Umbilical cord (tissue), 2 donors: ENCODE data around the gene CWC27. TPM values are rescaled to one million over a fixed set of nuclear protein-coding genes. Genes with fewer than 3 reads are reported as not detected.

Source experiments
- DNase-seq: peaks from one replicate; pipeline ENCODE4 v3.0.0-alpha.2; 2015; ENCODE audit warnings: low spot score
- total RNA-seq: library from RNA; depleted of rRNA; stranded (reverse); fragments of >200 nt; gene quantifications from one replicate; pipeline ENCODE4 v1.2.3, GENCODE V29; 2014; ENCODE audit warnings: low replicate concordance; ENCODE audit not compliant: insufficient read depth

Gene CWC27
- total RNA-seq = 15.2 TPM

GRCh38 chr5:64768358-64769312, at the start of gene CWC27, which contains the start of gene SREK1IP1:
Gene CWC27, plus strand, starts transcription at chr5:64768930. Its CDS starts 217 bp downstream, at chr5:64769147.
Gene SREK1IP1, minus strand, starts transcription at chr5:64768691. Its CDS starts 174 bp downstream, at chr5:64768517.
- DNase-seq = peak; percentile 95

- no peak for DNase-seq
Measured at GRCh38 chr5:64722588-64722987, 46.1 kb upstream of the CWC27 start.

- DNase-seq = no peak
Measured at GRCh38 chr5:64727150-64727549, 41.6 kb upstream of the CWC27 start.

- no peak for DNase-seq
Measured at GRCh38 chr5:64742411-64742810, 26.3 kb upstream of the CWC27 start.

- no peak for DNase-seq
Measured at GRCh38 chr5:64742821-64743220, 25.9 kb upstream of the CWC27 start.

- no peak for DNase-seq
Measured at GRCh38 chr5:64744914-64745313, 23.8 kb upstream of the CWC27 start.

- no peak for DNase-seq
Measured at GRCh38 chr5:64746446-64746845, 22.3 kb upstream of the CWC27 start.

- DNase-seq = no peak
Measured at GRCh38 chr5:64749385-64749784, 19.3 kb upstream of the CWC27 start.

- no peak for DNase-seq
Measured at GRCh38 chr5:64754066-64754465, 14.7 kb upstream of the CWC27 start.

GRCh38 chr5:64758901-64759300, 9.8 kb upstream of the CWC27 start:
- no peak for DNase-seq

GRCh38 chr5:64759960-64760660, 8.6 kb upstream of the CWC27 start:
- DNase-seq = no peak

GRCh38 chr5:64763948-64764503, 4.7 kb upstream of the CWC27 start:
- no peak for DNase-seq

- DNase-seq = no peak
Measured at GRCh38 chr5:64765804-64766504, 2.8 kb upstream of the CWC27 start.

- DNase-seq = no peak
Measured at GRCh38 chr5:64766941-64767340, 1.8 kb upstream of the CWC27 start.

GRCh38 chr5:64767959-64768357, 772 bp upstream of the CWC27 start:
- DNase-seq = no peak

- DNase-seq = no peak
Measured at GRCh38 chr5:64769855-64770254, 1.1 kb downstream of the CWC27 start.

- no peak for DNase-seq
Measured at GRCh38 chr5:64771736-64772135, 3.0 kb downstream of the CWC27 start.

- DNase-seq = no peak
Measured at GRCh38 chr5:64773533-64773932, 4.8 kb downstream of the CWC27 start.

- no peak for DNase-seq
Measured at GRCh38 chr5:64775291-64775690, 6.6 kb downstream of the CWC27 start.

GRCh38 chr5:64784451-64785025, 15.8 kb downstream of the CWC27 start:
- DNase-seq = peak; percentile 86

- DNase-seq = no peak
Measured at GRCh38 chr5:64786372-64786771, 17.6 kb downstream of the CWC27 start.
